Testis (tissue), 2 donors: ENCODE data around the gene COL4A1.

Experiments used
- POLR2A ChIP-seq: fragments of 450-650 bp; IDR thresholded peaks from one replicate; pipeline ENCODE4 v1.6.1; 2017; ENCODE audit warnings: antibody characterized with exemption, mild to moderate bottlenecking, moderate library complexity
- TF ChIP-seq, protein P1 (sequence below), 3 experiments: fragments of 450-650 bp in 2 of 3; fragments of 200-600 bp in 1 of 3; sonication (generic) in 1 of 3; IDR thresholded peaks; one replicate each; pipeline ENCODE4 v1.5.1; 2016 to 2019; ENCODE audit warnings: antibody characterized with exemption in 3 of 3, mild to moderate bottlenecking in 2 of 3, moderate library complexity in 1 of 3

DNA sequence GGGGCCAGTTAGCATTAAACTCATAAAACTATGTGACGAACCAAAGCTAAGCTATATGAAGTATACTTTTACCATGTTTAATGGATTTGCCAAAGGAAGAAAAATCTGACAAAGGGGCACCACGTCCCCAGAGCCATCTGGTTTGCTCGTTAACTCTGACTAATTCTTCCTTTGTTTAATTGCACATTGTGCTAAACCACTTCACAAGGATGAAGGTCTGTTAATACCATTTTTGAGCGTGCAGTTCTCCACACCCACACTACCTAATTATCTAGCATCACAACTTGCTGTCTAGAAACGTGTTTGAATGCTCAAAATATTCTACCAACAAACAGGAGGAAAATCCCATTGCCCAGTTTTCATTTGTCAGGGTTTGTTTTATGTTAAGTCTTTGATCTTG is 74.8 kb downstream of the COL4A1 start:
- TF ChIP-seq POLR2A, result no peak
- TF ChIP-seq, protein P1, sequence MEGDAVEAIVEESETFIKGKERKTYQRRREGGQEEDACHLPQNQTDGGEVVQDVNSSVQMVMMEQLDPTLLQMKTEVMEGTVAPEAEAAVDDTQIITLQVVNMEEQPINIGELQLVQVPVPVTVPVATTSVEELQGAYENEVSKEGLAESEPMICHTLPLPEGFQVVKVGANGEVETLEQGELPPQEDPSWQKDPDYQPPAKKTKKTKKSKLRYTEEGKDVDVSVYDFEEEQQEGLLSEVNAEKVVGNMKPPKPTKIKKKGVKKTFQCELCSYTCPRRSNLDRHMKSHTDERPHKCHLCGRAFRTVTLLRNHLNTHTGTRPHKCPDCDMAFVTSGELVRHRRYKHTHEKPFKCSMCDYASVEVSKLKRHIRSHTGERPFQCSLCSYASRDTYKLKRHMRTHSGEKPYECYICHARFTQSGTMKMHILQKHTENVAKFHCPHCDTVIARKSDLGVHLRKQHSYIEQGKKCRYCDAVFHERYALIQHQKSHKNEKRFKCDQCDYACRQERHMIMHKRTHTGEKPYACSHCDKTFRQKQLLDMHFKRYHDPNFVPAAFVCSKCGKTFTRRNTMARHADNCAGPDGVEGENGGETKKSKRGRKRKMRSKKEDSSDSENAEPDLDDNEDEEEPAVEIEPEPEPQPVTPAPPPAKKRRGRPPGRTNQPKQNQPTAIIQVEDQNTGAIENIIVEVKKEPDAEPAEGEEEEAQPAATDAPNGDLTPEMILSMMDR (IDR thresholded peaks at IDR 0.05), result no peak
